ENCODE results near the gene PER3.

Gene PER3

DNA sequence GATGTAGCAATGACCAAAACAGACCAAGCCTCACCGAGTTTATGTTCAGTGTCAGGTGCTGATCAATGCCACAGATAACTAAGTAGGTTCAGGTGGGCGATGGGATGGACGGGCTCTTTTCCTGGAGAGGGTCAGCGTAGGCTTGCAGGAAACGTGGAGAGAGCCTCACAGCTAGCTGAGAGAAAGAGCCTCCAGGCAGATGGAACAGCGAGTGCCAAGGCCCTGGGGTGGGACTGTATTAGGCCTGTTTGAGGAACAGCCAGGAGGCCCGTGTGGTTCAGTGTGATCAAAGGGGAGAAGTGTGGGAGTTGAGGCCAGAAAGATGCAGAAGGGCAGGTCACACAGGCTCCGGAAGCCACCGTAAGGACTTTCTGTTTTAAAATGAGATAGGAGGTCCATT is 76.0 kb downstream of the PER3 start:
- DNase-seq = no peak
- intact Hi-C loops (cut with DNase I) = no loop called here

GRCh38 chr1:7861452-7861851 is 77.4 kb downstream of the PER3 start:
- DNase-seq = no peak
- intact Hi-C loops (cut with DNase I) = no loop called here

DNA sequence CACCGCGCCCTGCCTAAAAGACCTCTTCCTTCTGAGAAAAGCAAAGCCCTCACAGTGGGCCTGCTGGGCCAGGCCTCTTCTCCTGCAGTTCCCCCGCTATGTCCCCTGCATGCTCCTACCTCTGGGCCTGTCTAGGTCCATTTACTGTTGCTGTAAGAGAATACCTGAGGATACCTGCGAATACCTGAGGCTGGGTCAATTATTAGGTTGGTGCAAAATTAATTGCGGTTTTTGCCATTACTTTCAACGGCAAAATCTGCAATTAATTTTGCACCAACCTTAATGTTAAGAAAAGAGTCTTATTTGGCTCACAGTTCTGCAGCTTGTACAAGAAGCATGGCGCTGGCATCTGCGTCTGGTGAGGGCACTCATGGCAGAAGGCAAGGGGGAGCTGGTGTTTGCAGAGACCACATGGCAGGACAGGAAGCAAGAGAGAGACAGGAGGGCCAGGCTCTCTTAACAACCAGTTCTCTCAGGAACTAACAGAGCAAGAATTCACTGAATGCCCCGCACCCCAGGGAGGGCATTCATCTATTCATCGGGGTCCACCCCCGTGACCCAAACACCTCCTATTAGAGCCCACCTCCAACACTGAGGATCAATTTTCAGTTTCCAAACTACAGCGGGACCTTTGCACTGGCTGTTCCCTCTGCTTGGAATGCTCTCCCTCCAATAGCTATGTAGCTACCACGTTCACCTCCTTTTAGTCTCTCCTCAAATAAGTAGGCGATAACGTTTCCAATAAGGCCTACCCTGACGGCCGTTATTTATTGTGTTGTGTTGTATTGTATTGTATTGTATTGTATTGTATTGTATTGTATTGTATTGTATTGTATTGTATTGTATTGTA is 78.3 kb downstream of the PER3 start:
- intact Hi-C loops (cut with DNase I) = no loop called here
- DNase-seq = no peak

GRCh38 chr1:7863756-7864328 is 79.8 kb downstream of the PER3 start:
- intact Hi-C loops (cut with DNase I) = no loop called here
- DNase-seq = no peak

DNA sequence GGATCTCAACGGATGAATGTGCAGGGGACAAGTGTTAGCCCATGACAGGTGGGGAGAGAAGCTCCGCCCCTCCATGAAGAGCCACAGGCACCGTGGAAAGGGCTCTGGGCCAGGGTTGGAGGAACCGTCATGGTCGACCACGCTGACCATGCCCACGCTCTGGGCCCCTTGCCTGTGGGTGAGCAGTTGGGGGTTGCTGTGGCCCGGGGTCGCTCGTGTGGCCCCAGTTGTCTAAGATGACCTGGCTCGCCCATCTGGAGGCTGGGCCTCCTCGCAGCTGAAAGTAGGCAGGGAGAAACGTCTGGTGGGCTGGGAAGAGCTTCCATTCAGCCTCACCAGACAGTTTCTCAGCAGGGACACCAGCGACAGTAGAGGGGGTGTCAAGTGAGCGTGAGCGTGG is 81.9 kb downstream of the PER3 start:
- DNase-seq = no peak
- intact Hi-C loops (cut with DNase I) = no loop called here

- intact Hi-C loops (cut with DNase I) = no loop called here
- DNase-seq = no peak
These were observed 84.1 kb downstream of the PER3 start for GRCh38 chr1:7868070-7868780.

DNA sequence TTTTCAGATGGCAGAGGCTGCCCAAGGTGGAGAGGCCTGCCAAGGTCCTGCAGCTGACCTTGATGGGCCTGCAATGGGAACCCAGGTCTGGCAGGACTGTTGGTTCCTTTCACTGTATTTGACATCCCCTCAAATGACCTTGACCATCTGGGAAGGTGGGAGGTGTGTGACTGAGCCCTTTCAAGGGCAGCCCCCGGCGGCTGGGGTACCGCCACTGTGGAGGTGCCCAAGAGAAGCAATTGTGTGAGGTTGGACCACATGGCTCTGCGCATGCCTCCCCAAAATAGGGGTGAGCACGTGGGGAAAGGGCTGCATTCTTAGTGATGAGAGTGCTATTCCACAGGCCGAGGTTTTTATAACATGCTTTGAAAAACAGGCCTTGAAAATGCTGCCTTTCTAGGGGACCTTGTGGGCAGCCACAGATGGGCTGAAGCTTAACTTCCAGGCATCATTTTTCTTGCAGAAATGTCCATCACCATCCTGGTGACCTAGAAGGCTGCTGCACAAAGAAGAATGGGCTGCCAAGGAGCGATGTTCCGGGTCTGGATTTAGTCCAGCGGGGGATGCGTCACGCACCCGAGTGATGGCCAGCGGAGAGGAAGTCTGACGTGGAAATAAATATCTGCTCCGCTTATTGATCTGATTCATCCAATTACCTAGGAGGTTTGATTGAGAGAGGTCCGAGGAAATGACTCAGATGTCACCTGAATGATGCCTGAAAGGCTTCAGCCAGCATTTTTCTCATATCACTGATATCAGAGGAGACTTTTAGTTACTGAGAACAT is 85.2 kb downstream of the PER3 start:
- intact Hi-C loops (cut with DNase I) = no loop called here
- DNase-seq = no peak

DNA sequence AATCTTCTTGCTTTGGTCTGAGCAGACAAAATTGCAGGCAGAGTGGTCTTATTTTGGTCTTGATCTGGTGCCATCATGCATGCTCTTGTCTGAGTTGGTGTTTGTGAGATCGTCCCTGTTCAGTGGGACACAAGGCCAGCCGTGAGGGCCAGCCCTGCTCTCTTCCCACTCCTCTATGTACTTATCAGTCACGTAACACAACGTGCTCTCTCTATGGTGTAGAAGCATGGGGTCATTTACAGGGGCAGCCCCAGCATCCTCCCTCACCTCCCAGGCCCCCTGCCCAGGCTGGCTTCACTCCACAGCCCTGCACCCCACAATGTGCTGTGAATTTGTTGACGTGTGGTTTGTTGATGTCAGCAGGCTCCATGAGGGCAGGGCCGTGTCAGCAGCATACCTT is 87.0 kb downstream of the PER3 start:
- intact Hi-C loops (cut with DNase I) = no loop called here
- DNase-seq = no peak

DNA sequence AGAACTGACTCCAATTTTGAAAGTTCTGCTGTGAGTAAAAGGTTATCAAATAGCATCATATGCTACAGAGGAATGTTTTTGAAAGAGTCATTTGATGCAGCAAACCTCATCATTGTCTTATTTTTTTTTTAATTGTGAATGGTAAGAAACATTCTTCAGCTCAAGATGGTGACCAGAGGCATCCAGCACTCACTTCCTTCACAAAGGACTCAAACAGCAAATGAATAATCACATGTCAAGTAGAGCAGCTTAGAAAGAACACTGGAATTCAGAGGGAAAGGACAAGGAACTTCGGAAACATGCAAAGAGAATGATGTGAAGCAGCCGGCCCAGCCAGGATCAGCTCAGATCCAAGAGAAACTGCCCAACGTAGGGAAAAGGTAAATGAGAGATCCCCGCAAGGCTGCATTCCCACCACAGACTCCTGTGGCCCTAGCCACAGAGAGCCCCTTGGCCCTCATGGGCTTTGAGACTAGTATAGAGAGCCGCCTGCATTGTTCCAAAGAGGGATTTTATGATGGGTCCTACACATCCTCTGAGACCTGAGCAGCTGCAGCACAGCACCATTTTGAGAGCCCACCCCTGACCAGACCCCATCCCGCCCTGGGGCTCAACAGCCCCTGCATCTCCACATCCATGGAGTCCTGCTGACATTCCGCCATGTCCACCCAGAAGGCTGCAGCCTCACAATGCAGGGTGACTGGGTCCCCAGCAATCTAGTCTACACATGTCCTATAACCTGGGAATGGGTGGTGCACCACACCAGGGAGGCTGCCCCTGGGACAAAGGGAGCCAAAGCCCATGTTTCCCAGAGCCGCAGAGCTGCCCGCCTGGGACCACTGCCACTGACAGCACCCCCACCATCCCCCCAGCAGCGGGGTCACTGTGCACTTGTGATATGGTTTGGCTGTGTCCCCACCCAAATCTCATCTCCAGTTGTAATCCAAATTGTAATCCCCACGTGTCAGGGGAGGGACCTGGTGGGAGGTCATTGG is 90.0 kb downstream of the PER3 start:
- intact Hi-C loops (cut with DNase I) = no loop called here
- DNase-seq = no peak

- intact Hi-C loops (cut with DNase I) = no loop called here
- DNase-seq = no peak
These were observed 93.9 kb downstream of the PER3 start for GRCh38 chr1:7878027-7878426.

DNA sequence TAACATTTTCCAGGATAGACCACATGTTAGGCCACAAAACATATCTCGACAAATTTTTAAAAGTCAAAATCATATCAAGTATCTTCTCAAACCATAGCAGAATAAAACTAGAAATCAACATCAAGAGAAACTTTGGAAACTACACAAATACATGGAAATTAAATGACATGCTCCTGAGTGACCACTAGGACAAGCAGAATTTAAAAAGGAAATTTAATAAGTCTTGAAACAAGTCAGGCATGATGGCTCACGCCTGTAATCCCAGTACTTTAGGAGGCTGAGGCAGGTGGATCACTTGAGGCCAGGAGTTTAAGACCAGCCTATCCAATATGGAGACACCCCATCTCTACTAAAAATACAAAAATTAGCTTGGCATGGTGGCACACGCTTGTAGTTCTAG is 95.1 kb downstream of the PER3 start:
- intact Hi-C loops (cut with DNase I) = no loop called here
- no peak for DNase-seq

DNA sequence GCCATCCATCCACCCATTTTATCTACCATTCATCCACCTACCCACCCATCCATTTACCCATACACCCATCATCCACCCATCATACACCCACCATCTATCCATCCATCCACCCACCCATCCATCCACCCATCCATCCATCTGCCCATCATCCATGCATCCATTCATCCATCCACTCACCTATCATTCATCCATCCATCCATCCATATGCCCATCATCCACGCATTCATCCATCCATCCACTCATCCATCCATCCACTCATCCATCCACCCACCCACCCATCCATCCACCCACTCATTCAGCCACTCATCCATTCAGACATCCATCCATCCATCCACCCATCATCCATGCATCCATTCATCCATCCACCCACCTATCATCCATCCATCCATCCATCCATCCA is 100.7 kb downstream of the PER3 start:
- intact Hi-C loops (cut with DNase I) = no loop called here
- DNase-seq = peak in 1 of 42 donors; percentile 5

DNA sequence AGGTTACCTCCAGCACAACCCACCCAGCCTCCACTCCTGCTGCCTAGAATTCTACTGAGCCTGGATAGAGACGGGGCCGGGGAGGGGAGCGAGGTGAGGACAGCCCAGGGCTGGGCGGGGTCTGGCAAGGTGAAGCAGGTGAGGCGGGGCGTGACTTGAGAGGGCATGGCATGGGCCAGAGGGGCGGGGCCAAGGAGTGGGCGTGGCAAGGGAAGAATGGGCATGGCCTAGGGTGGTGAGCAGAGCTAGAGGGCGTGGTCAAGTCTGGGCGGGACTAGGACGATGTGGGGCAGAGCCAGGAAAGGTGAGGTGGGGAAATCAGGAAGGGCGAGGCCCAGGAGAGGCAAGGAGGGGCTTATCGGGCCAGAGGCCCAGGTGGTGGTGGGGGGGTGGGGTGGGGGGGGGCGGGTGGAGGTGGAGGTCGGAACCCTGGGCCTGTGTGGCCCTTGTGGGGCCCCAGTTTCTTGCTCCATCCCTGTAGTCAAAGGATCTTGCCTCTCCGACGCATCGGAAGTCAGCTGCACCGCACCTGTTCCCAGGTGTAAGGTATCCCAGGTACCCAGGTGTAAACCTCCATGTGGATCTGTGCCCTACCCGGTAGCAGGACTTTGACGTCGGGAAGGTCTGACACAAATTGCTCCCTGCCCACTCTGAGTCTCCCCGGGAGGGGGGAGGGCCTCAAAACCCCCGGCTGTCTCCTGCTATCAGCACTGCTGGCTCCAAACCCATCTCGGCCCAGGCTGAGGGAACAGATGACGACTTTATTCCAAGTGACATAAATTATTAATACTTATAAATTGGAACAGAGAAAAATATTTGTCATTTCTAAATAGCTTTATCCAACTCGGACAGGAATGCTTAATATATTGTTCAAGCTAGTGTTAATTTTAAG is 101.7 kb downstream of the PER3 start:
- DNase-seq = no peak

DNA sequence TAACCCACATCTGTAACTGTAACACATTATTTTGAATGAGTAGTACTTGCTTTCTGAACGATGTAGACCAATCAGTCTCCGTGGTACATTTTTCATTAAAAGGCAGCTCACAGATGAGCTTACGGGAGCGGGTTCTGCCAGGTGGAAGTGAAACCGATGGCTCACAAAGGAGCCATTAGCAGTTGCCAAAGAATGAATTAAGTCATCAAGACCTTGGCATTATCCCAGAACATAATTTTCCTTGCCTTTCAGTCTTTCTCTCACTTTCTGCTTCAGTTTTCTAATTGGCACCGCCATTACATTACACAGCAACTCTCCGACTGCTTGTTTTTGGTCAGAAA is 102.3 kb downstream of the PER3 start:
- peak in 6 of 42 donors; percentile 6 to 60 (median 20) for DNase-seq
- intact Hi-C loops (cut with DNase I) = no loop called here

More for the DNA sequence above, 101.7 kb downstream of the PER3 start:
- intact Hi-C loops (cut with DNase I) = no loop called here

GRCh38 chr1:7888248-7889081 is 104.4 kb downstream of the PER3 start:
- intact Hi-C loops (cut with DNase I) = no loop called here

GRCh38 chr1:7890853-7891252 is 106.8 kb downstream of the PER3 start:
- no peak for DNase-seq
- intact Hi-C loops (cut with DNase I) = no loop called here

More at GRCh38 chr1:7888248-7889081, 104.4 kb downstream of the PER3 start:
- peak in 2 of 42 donors; percentile 20 to 22 for DNase-seq

GRCh38 chr1:7891804-7892203 is 107.7 kb downstream of the PER3 start:
- intact Hi-C loops (cut with DNase I) = no loop called here
- DNase-seq = peak in 1 of 42 donors; percentile 16

All from head of caudate nucleus (tissue), 42 donors.